ENCODE results near the gene SCUBE3.

DNA sequence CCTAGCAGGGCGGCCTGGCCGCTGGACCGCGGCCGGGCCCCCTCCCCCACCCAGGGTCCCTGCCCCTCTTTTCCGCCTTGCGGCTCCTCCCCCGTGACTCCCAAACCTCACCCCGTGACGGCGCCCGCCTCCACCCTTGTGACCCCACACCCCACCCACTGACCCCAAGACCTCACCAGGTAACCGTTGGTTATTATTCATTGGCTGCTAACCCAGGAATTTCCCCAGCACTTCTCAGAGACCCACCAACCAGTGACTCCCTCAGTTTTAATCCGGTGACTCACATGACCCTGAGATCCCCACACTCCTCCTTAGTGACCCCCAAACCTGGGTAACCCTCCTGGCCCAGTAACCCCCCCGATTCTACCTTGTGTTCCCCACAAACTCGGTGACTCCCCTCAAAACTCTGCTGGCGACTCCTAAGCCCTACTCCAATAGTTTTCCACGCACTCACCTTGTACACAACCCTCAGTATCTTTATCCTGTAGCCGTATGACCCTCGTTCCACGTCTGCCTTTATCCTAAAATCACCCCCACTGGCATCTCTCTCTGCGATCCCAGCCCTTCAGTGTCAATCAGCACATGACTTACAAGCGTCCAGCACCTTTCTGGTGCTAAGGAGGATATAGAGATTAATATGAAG lies 46.3 kb downstream of the SCUBE3 start:
- TF ChIP-seq, protein P1, sequence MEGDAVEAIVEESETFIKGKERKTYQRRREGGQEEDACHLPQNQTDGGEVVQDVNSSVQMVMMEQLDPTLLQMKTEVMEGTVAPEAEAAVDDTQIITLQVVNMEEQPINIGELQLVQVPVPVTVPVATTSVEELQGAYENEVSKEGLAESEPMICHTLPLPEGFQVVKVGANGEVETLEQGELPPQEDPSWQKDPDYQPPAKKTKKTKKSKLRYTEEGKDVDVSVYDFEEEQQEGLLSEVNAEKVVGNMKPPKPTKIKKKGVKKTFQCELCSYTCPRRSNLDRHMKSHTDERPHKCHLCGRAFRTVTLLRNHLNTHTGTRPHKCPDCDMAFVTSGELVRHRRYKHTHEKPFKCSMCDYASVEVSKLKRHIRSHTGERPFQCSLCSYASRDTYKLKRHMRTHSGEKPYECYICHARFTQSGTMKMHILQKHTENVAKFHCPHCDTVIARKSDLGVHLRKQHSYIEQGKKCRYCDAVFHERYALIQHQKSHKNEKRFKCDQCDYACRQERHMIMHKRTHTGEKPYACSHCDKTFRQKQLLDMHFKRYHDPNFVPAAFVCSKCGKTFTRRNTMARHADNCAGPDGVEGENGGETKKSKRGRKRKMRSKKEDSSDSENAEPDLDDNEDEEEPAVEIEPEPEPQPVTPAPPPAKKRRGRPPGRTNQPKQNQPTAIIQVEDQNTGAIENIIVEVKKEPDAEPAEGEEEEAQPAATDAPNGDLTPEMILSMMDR (IDR thresholded peaks at IDR 0.05), result no peak
- no peak for TF ChIP-seq POLR2AphosphoS5 (IDR thresholded peaks at IDR 0.05)
